ENCODE data around the gene TGFBR2.

The TGFBR2 gene

GRCh38 chr3:30683769-30684168, 77.4 kb downstream of the TGFBR2 start:
- TF ChIP-seq EZH2phosphoT487 (IDR thresholded peaks at IDR 0.05; ENCODE audit: borderline replicate concordance) (no peak), CTCF (conservative IDR thresholded peaks at IDR 0.05; ENCODE audit: low read length) (no peak)
- H3K36me3 ChIP-seq (ENCODE audit: insufficient read depth, low read length), result peaks cover 87% of the 10 kb centered on the region
- no peaks in the 10 kb centered on the region for H3K27me3 ChIP-seq (ENCODE audit: insufficient read depth, low read length, poor library complexity, severe bottlenecking)
- no peak overlapping the region for H3K4me2 ChIP-seq (ENCODE audit: low read depth, low read length, poor library complexity, severe bottlenecking)
- H2AFZ ChIP-seq (ENCODE audit: low read length), result no peak overlapping the region
- H3K9me3 ChIP-seq (ENCODE audit: insufficient read depth, low read depth, low read length), result no peaks in the 10 kb centered on the region
- H3K9ac ChIP-seq (ENCODE audit: low read depth, low read length, poor library complexity, severe bottlenecking), result no peak overlapping the region
- H3F3A ChIP-seq (ENCODE audit: low read depth), result no peaks in the 10 kb centered on the region
- peaks cover 40% of the 10 kb centered on the region for H3K4me1 ChIP-seq (ENCODE audit: insufficient read depth, low read length, poor library complexity, severe bottlenecking)
- no peak overlapping the region for H3K4me3 ChIP-seq (ENCODE audit: low read length, poor library complexity, severe bottlenecking)
- peaks cover 20% of the 10 kb centered on the region for H4K20me1 ChIP-seq (ENCODE audit: insufficient read depth, low read length, poor library complexity, severe bottlenecking)
- H3K79me2 ChIP-seq (ENCODE audit: insufficient read depth, low read length), result peaks cover 64% of the 10 kb centered on the region
- H3K9me2 ChIP-seq (replicated peaks; ENCODE audit: low read depth, low read length), result no peaks in the 10 kb centered on the region

GRCh38 chr3:30684356-30684755, 78.0 kb downstream of the TGFBR2 start:
- Histone ChIP-seq H3K27me3 (ENCODE audit: insufficient read depth, low read length, poor library complexity, severe bottlenecking) (no peaks in the 10 kb centered on the region), H4K20me1 (ENCODE audit: insufficient read depth, low read length, poor library complexity, severe bottlenecking) (peaks cover 20% of the 10 kb centered on the region), H3F3A (ENCODE audit: low read depth) (no peaks in the 10 kb centered on the region; the same call in 1 of the 2 replicates), H3K36me3 (ENCODE audit: insufficient read depth, low read length) (peaks cover 87% of the 10 kb centered on the region), H3K4me1 (ENCODE audit: insufficient read depth, low read length, poor library complexity, severe bottlenecking) (peaks cover 40% of the 10 kb centered on the region), H3K4me2 (ENCODE audit: low read depth, low read length, poor library complexity, severe bottlenecking) (no peak overlapping the region), H3K79me2 (ENCODE audit: insufficient read depth, low read length) (peaks cover 58% of the 10 kb centered on the region), H3K9ac (ENCODE audit: low read depth, low read length, poor library complexity, severe bottlenecking) (no peak overlapping the region), H3K9me2 (replicated peaks; ENCODE audit: low read depth, low read length) (no peaks in the 10 kb centered on the region), H2AFZ (ENCODE audit: low read length) (no peak overlapping the region), H3K9me3 (ENCODE audit: insufficient read depth, low read depth, low read length) (no peaks in the 10 kb centered on the region), H3K4me3 (ENCODE audit: low read length, poor library complexity, severe bottlenecking) (no peak overlapping the region)
- no peak for TF ChIP-seq CTCF (conservative IDR thresholded peaks at IDR 0.05; ENCODE audit: low read length)
- TF ChIP-seq EZH2phosphoT487 (IDR thresholded peaks at IDR 0.05; ENCODE audit: borderline replicate concordance), result no peak

GRCh38 chr3:30685267-30685667, 78.9 kb downstream of the TGFBR2 start:
- H3K4me2 ChIP-seq (ENCODE audit: low read depth, low read length, poor library complexity, severe bottlenecking), result no peak overlapping the region
- H3K79me2 ChIP-seq (ENCODE audit: insufficient read depth, low read length), result peaks cover 51% of the 10 kb centered on the region
- no peak overlapping the region for H3K4me3 ChIP-seq (ENCODE audit: low read length, poor library complexity, severe bottlenecking)
- no peaks in the 10 kb centered on the region for H3K9me3 ChIP-seq (ENCODE audit: insufficient read depth, low read depth, low read length)
- H3K9me2 ChIP-seq (replicated peaks; ENCODE audit: low read depth, low read length), result no peaks in the 10 kb centered on the region
- no peak for TF ChIP-seq CTCF (conservative IDR thresholded peaks at IDR 0.05; ENCODE audit: low read length)
- TF ChIP-seq EZH2phosphoT487 (IDR thresholded peaks at IDR 0.05; ENCODE audit: borderline replicate concordance), result no peak
- H3F3A ChIP-seq (ENCODE audit: low read depth), result no peaks in the 10 kb centered on the region; the same call in 1 of the 2 replicates
- H3K36me3 ChIP-seq (ENCODE audit: insufficient read depth, low read length), result peaks cover 89% of the 10 kb centered on the region
- H3K9ac ChIP-seq (ENCODE audit: low read depth, low read length, poor library complexity, severe bottlenecking), result no peak overlapping the region
- peaks cover 20% of the 10 kb centered on the region for H4K20me1 ChIP-seq (ENCODE audit: insufficient read depth, low read length, poor library complexity, severe bottlenecking)
- H3K27me3 ChIP-seq (ENCODE audit: insufficient read depth, low read length, poor library complexity, severe bottlenecking), result no peaks in the 10 kb centered on the region
- H2AFZ ChIP-seq (ENCODE audit: low read length), result no peak overlapping the region
- H3K4me1 ChIP-seq (ENCODE audit: insufficient read depth, low read length, poor library complexity, severe bottlenecking), result peaks cover 40% of the 10 kb centered on the region
